Spleen (tissue), 11 donors: Measurements from ENCODE around the gene SLC5A11. TPM values are rescaled to one million over a fixed set of nuclear protein-coding genes. Genes with fewer than 3 reads are reported as not detected.
"Not testable (repeated sequence)": the region's sequence is repeated elsewhere in the genome, so short reads cannot be mapped to it uniquely, and the experiment has no call there.

Experiments used
- DNase-seq: peaks from one replicate; pipeline ENCODE4 v3.0.0-alpha.2; 2020
- H3K27ac ChIP-seq, 8 donors: fragments of 200-600 bp; sonication (generic) in 7 of 8; 1 replicate in 4 of 8; 2 replicates in 4 of 8; pipeline versions ENCODE4 v1.5.0 to v1.8.0; 2016 to 2021; ENCODE audit warnings: inconsistent platforms in 4 of 8, mild to moderate bottlenecking in 4 of 8, moderate library complexity in 1 of 8
- H3K27me3 ChIP-seq, 7 donors: fragments of 200-600 bp; sonication (generic) in 6 of 7; replicated peaks in 1 of 7; 1 replicate in 4 of 7; 2 replicates in 3 of 7; pipeline versions ENCODE4 v1.5.0 to v1.8.0; 2016 to 2021; ENCODE audit warnings: inconsistent platforms in 3 of 7, mild to moderate bottlenecking in 1 of 7
- H3K36me3 ChIP-seq, 6 donors: fragments of 200-600 bp; sonication (generic) in 5 of 6; 1 replicate in 4 of 6; 2 replicates in 2 of 6; pipeline versions ENCODE4 v1.5.0 to v1.8.0; 2016 to 2021; ENCODE audit warnings: inconsistent platforms in 2 of 6
- H3K4me1 ChIP-seq, 6 donors: fragments of 200-600 bp; sonication (generic) in 5 of 6; 1 replicate in 3 of 6; 2 replicates in 3 of 6; pipeline versions ENCODE4 v1.5.0 to v1.8.0; 2016 to 2021; ENCODE audit warnings: inconsistent platforms in 3 of 6
- H3K4me3 ChIP-seq, 8 donors: fragments of 200-600 bp; sonication (generic) in 7 of 8; 1 replicate in 4 of 8; 2 replicates in 4 of 8; pipeline versions ENCODE4 v1.5.0 to v1.8.0; 2016 to 2021; ENCODE audit warnings: inconsistent platforms in 4 of 8, mild to moderate bottlenecking in 4 of 8, moderate library complexity in 2 of 8
- H3K9me3 ChIP-seq, 8 donors: fragments of 200-600 bp; sonication (generic) in 7 of 8; 1 replicate in 4 of 8; 2 replicates in 4 of 8; pipeline versions ENCODE4 v1.5.0 to v1.8.0; 2016 to 2021; ENCODE audit warnings: inconsistent platforms in 4 of 8
- CTCF ChIP-seq, 11 experiments: fragments of 200-600 bp in 7 of 11; fragments of 450-650 bp in 4 of 11; sonication (generic) in 4 of 11; IDR thresholded peaks in 8 of 11; conservative IDR thresholded peaks in 3 of 11; 1 replicate in 7 of 11; 2 replicates in 4 of 11; pipeline versions ENCODE4 v1.4.0 to v1.8.0; 2016 to 2021; ENCODE audit warnings: antibody characterized with exemption in 11 of 11, inconsistent platforms in 4 of 11, mild to moderate bottlenecking in 1 of 11
- POLR2A ChIP-seq, 3 donors: fragments of 450-650 bp; IDR thresholded peaks; one replicate each; pipeline ENCODE4 v1.5.1; 2017; ENCODE audit warnings: antibody characterized with exemption in 3 of 3, mild to moderate bottlenecking in 1 of 3
- POLR2AphosphoS5 ChIP-seq, 3 donors: sonication (generic); formaldehyde crosslinking; IDR thresholded peaks; one replicate each; pipeline ENCODE4 v1.5.1; 2017; ENCODE audit warnings: antibody characterized with exemption in 3 of 3
- WGBS, 5 donors: extraction: QIAGEN DNeasy Blood & Tissue Kit in 3 of 5; methylation state at CpG; one replicate each; pipeline versions ENCODE4 v1.1.5 to v1.1.7; 2013 to 2018; 5-methylcytosine and 5-hydroxymethylcytosine counted together
- intact Hi-C: fragments of 100-400 bp; cut with DNase I; formaldehyde crosslinking; loops from one replicate; pipeline ENCODE4 v1.15.0; 2023; ENCODE audit warnings: low total_unique reads
- polyA plus RNA-seq, 3 donors: library from polyadenylated mRNA; stranded (reverse); fragments of 200-250 nt; gene quantifications; one replicate each; pipeline ENCODE4 v1.2.1, GENCODE V29; 2013
- total RNA-seq, 7 donors: library from RNA; depleted of rRNA in 3 of 7; stranded (reverse); fragments of >200 nt in 3 of 7; fragmentation: NEBNext Ultra II Directional in 4 of 7; extraction: Animal tissue kit (Norgen Biotek cat#: 25700) in 4 of 7; gene quantifications; one replicate each; pipeline versions ENCODE4 v1.1.0 to v1.2.1, GENCODE V29; 2016 to 2021
- donor health status: healthy with polysubstance abuse.
- donor health status: DM: no; HTN: no; CAD: no; lungs with moderate emphysema.
- donor health status: DM: no; HTN: no; CAD: no.
- donor health status: Bipolar disorder and iron deficiency.
- donor health status: healthy.
- donor health status: DM: no; HTN: no; CAD: no.
- donor health status: DM: yes; HTN: yes; CAD: no.

Gene SLC5A11
- total and polyA plus RNA-seq, 10 donors: 0.14 to 1.9 (median 0.46) TPM; not detected in 3

GRCh38 chr16:24854607-24855171 lies 8.9 kb downstream of the SLC5A11 start:
- no peak overlapping the region for H3K4me3 ChIP-seq
- no peaks in the 10 kb centered on the region for H3K36me3 ChIP-seq
- TF ChIP-seq CTCF (IDR thresholded peaks at IDR 0.05 in 8 of 11, conservative IDR thresholded peaks at IDR 0.05 in 3 of 11) (no peak), POLR2AphosphoS5 (IDR thresholded peaks at IDR 0.05) (no peak), POLR2A (IDR thresholded peaks at IDR 0.05) (no peak)
- no peak for DNase-seq
- no peaks in the 10 kb centered on the region for H3K4me1 ChIP-seq
- H3K9me3 ChIP-seq: no peaks in the 10 kb centered on the region
- peaks cover 0 to 11% (median 0%) of the 10 kb centered on the region in 7 donors for H3K27me3 ChIP-seq
- no peak overlapping the region for H3K27ac ChIP-seq
- intact Hi-C loops: no loop called here

- H3K9me3 ChIP-seq: no peaks in the 10 kb centered on the region
- H3K27ac ChIP-seq: no peak overlapping the region
- no peaks in the 10 kb centered on the region for H3K36me3 ChIP-seq
- no peak overlapping the region for H3K4me3 ChIP-seq
- no peak for DNase-seq
- no peaks in the 10 kb centered on the region for H3K4me1 ChIP-seq
- TF ChIP-seq POLR2A (IDR thresholded peaks at IDR 0.05) (no peak), CTCF (IDR thresholded peaks at IDR 0.05 in 8 of 11, conservative IDR thresholded peaks at IDR 0.05 in 3 of 11) (no peak), POLR2AphosphoS5 (IDR thresholded peaks at IDR 0.05) (no peak)
- H3K27me3 ChIP-seq: peaks cover 0 to 11% (median 0%) of the 10 kb centered on the region in 7 donors
- intact Hi-C loops: no loop called here
- WGBS, 5 donors: 70 to 84% (median 75%) methylated on average over 5 of the region's 5 CpGs
Observed at GRCh38 chr16:24855678-24856077, 9.9 kb downstream of the SLC5A11 start.

GRCh38 chr16:24856871-24857270 lies 11.1 kb downstream of the SLC5A11 start:
- H3K27ac ChIP-seq, intact Hi-C loops: not testable (repeated sequence)

GRCh38 chr16:24858219-24859041 lies 12.7 kb downstream of the SLC5A11 start:
- DNase-seq: no peak
- no peaks in the 10 kb centered on the region for H3K36me3 ChIP-seq
- no peak for TF ChIP-seq POLR2AphosphoS5 (IDR thresholded peaks at IDR 0.05)
- TF ChIP-seq POLR2A (IDR thresholded peaks at IDR 0.05): no peak
- TF ChIP-seq CTCF (IDR thresholded peaks at IDR 0.05 in 8 of 11, conservative IDR thresholded peaks at IDR 0.05 in 3 of 11): no peak
- H3K4me3 ChIP-seq: no peak overlapping the region
- no peaks in the 10 kb centered on the region for H3K4me1 ChIP-seq
- H3K9me3 ChIP-seq: peaks cover 0 to 5% (median under 1%) of the 10 kb centered on the region in 8 donors
- 23 to 32% (median 28%) methylated on average over 9 of the region's 9 CpGs for WGBS, 5 donors
- intact Hi-C loops: no loop called here
- H3K27ac ChIP-seq: no peak overlapping the region
- H3K27me3 ChIP-seq: peaks cover 0 to 11% (median 0%) of the 10 kb centered on the region in 7 donors

More at GRCh38 chr16:24856871-24857270, 11.1 kb downstream of the SLC5A11 start:
- not testable (repeated sequence) for H3K4me3 ChIP-seq, DNase-seq, H3K4me1 ChIP-seq, H3K9me3 ChIP-seq, H3K36me3 ChIP-seq
- WGBS, 5 donors: 80 to 87% (median 84%) methylated on average over 8 of the region's 8 CpGs
- H3K27me3 ChIP-seq: peaks cover 0 to 11% (median 0%) of the 10 kb centered on the region in 7 donors
